ENCODE results near the gene STX11. TPM values are rescaled to one million over a fixed set of nuclear protein-coding genes. Genes with fewer than 3 reads are reported as not detected.
A peak's percentile ranks its signal among the peaks of the same experiment; 100 is the strongest.

STX11 gene
- total and polyA plus RNA-seq, 8 donors = 2.2 to 11.7 (median 2.6) TPM; not detected in 1

GRCh38 chr6:144145541-144145940 is 4.8 kb upstream of the STX11 start:
- DNase-seq = no peak
- intact Hi-C loops (cut with DNase I; ENCODE audit: low total_unique reads) = no loop called here
- peaks cover 0 to 13% (median 9%) of the 10 kb centered on the region in 4 donors for H3K4me1 ChIP-seq
- H3K27me3 ChIP-seq = peaks cover 0 to 10% (median 4%) of the 10 kb centered on the region in 3 donors
- no peaks in the 10 kb centered on the region for H3K36me3 ChIP-seq
- no peak overlapping the region for H3K4me3 ChIP-seq
- peaks cover 0 to 3% (median 0%) of the 10 kb centered on the region in 4 donors for H3K9me3 ChIP-seq
- TF ChIP-seq POLR2A (IDR thresholded peaks at IDR 0.05) = no peak
- TF ChIP-seq EP300 (IDR thresholded peaks at IDR 0.05) = no peak
- TF ChIP-seq POLR2AphosphoS5 (IDR thresholded peaks at IDR 0.05) = no peak
- TF ChIP-seq CTCF (IDR thresholded peaks at IDR 0.05) = no peak
- no peak overlapping the region for H3K27ac ChIP-seq
- WGBS, 5 donors = 62 to 76% (median 65%) methylated on average over 2 of the region's 2 CpGs

- H3K27me3 ChIP-seq = peaks cover 0 to 10% (median 4%) of the 10 kb centered on the region in 3 donors
- H3K27ac ChIP-seq = no peak overlapping the region
- H3K9me3 ChIP-seq = no peaks in the 10 kb centered on the region
- H3K36me3 ChIP-seq = no peaks in the 10 kb centered on the region
- TF ChIP-seq POLR2A (IDR thresholded peaks at IDR 0.05) = no peak
- no peak for TF ChIP-seq CTCF (IDR thresholded peaks at IDR 0.05)
- TF ChIP-seq EP300 (IDR thresholded peaks at IDR 0.05) = no peak
- TF ChIP-seq POLR2AphosphoS5 (IDR thresholded peaks at IDR 0.05) = no peak
- peak in 1 of 2 donors; percentile 15 for DNase-seq
- 60 to 81% (median 72%) methylated on average over 4 of the region's 4 CpGs for WGBS, 5 donors
- peaks cover 0 to 24% (median 19%) of the 10 kb centered on the region in 4 donors for H3K4me1 ChIP-seq
- intact Hi-C loops (cut with DNase I; ENCODE audit: low total_unique reads) = no loop called here
- no peak overlapping the region for H3K4me3 ChIP-seq
Observed at GRCh38 chr6:144148886-144149285, 1.4 kb upstream of the STX11 start.

- intact Hi-C loops (cut with DNase I; ENCODE audit: low total_unique reads) = no loop called here
- H3K27me3 ChIP-seq = peaks cover 0 to 10% (median 4%) of the 10 kb centered on the region in 3 donors
- 32 to 66% (median 50%) methylated on average over 14 of the region's 14 CpGs for WGBS, 5 donors
- TF ChIP-seq POLR2AphosphoS5 (IDR thresholded peaks at IDR 0.05) (no peak), CTCF (IDR thresholded peaks at IDR 0.05) (no peak), POLR2A (IDR thresholded peaks at IDR 0.05) (no peak), EP300 (IDR thresholded peaks at IDR 0.05) (no peak)
- no peak for DNase-seq
- H3K9me3 ChIP-seq = no peaks in the 10 kb centered on the region
- peak overlapping the region; percentile 69 to 93 (median 83) for H3K4me3 ChIP-seq
- no peaks in the 10 kb centered on the region for H3K36me3 ChIP-seq
- peak overlapping the region in 3 of 5 donors; percentile 79 to 88 (median 83) for H3K27ac ChIP-seq
- peaks cover 0 to 24% (median 19%) of the 10 kb centered on the region in 4 donors for H3K4me1 ChIP-seq
Observed at GRCh38 chr6:144149558-144149893, 791 bp upstream of the STX11 start.

GRCh38 chr6:144150710-144151657 is 667 bp downstream of the STX11 start:
- peak in 1 of 7 experiments; percentile 26 for TF ChIP-seq CTCF (IDR thresholded peaks at IDR 0.05)
- no peak for TF ChIP-seq POLR2A (IDR thresholded peaks at IDR 0.05)
- peak in 2 of 3 donors; percentile 41 to 59 for TF ChIP-seq POLR2AphosphoS5 (IDR thresholded peaks at IDR 0.05)
- no peak for TF ChIP-seq EP300 (IDR thresholded peaks at IDR 0.05)
- peak in 1 of 2 donors; percentile 69 for DNase-seq
- Histone ChIP-seq H3K27me3 (peaks cover 0 to 10% (median 4%) of the 10 kb centered on the region in 3 donors), H3K4me3 (peak overlapping the region; percentile 69 to 93 (median 83)), H3K9me3 (no peaks in the 10 kb centered on the region), H3K27ac (peak overlapping the region; percentile 64 to 88 (median 79)), H3K4me1 (peaks cover 0 to 24% (median 19%) of the 10 kb centered on the region in 4 donors), H3K36me3 (no peaks in the 10 kb centered on the region)
- intact Hi-C loops (cut with DNase I; ENCODE audit: low total_unique reads) = no loop called here
- WGBS, 5 donors = 4 to 6% (median 5%) methylated on average over 30 of the region's 30 CpGs

Data from stomach (tissue), 9 donors.